ENCODE results near the gene EXOSC10. TPM values are rescaled to one million over a fixed set of nuclear protein-coding genes. Genes with fewer than 3 reads are reported as not detected.

EXOSC10 gene
- total RNA-seq, 1 donor from 2014 or later, result 35.9 TPM

Other genes with a start within 250 kb of the EXOSC10 start
- 59.9 and 61.9 TPM in 2 replicates for gene TARDBP, start 87.2 kb downstream of the EXOSC10 start, total RNA-seq
- gene MASP2, start 52.6 kb downstream of the EXOSC10 start, total RNA-seq, result not detected in 2 replicates
- gene SRM, start 39.9 kb downstream of the EXOSC10 start, total RNA-seq, result 5.7 and 8.7 TPM in 2 replicates
- gene ANGPTL7, start 89.5 kb upstream of the EXOSC10 start, total RNA-seq, result not detected in 2 replicates
- gene MTOR, start 162.7 kb upstream of the EXOSC10 start, total RNA-seq, result 32.9 and 47.4 TPM in 2 replicates
- gene UBIAD1, start 173.3 kb upstream of the EXOSC10 start, total RNA-seq, result 6.8 and 13.9 TPM in 2 replicates